Stimulated activated CD4-positive, alpha-beta T cell treated with anti-CD3 and anti-CD28 coated beads, Interleukin-1b, Interleukin-23, amount 100 ng/mL, for 48 hours (primary cell): ENCODE data around the gene KCNV2.

Experiments used
- DNase-seq: peaks from one replicate; pipeline ENCODE4 v3.0.0-alpha.2; 2020

KCNV2 gene

GRCh38 chr9:2761424-2761823 is 44.1 kb downstream of the KCNV2 start:
- no peak for DNase-seq

DNA sequence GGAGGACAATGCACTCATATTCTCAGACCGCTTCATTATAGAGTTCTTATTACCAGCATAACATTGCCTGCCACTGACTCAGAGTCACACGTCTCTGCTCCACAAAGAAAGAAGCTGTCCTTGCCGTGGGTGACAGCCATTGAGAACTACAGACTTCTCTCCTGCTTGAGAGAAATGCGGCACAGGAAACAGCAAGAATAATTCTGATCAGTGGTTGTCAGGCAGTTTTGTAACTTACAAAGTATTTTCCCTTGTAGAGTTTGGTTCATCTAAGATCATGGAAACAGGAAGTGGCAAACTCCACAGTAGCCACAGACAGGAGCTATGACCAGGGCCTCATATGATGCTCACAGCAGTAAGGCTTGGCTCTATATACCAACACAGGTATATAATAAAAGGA is 47.0 kb downstream of the KCNV2 start:
- peak; percentile 12 for DNase-seq

- no peak for DNase-seq
Measured at GRCh38 chr9:2765250-2765880, 48.1 kb downstream of the KCNV2 start.

- DNase-seq, result no peak
Measured at GRCh38 chr9:2767800-2768677, 50.7 kb downstream of the KCNV2 start.

DNA sequence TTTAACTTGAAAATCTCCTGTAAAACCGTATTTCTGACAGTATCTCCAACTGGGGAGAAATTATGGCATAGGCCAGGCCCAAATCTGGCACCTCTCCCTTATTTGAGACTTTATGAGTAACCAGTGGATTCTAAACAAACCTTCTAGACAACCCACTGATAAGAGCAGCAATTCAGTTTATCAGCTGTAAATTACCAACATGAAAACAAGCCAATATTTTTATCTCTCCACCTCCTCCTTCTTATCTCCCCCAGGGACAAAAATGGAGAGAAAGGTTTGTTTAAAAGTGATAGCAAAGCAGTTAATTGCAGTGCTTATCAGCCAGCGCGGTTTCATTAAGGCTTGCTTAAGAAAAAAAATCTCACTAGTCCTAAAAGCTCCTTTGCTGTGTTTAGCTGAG is 53.8 kb downstream of the KCNV2 start:
- no peak for DNase-seq

DNA sequence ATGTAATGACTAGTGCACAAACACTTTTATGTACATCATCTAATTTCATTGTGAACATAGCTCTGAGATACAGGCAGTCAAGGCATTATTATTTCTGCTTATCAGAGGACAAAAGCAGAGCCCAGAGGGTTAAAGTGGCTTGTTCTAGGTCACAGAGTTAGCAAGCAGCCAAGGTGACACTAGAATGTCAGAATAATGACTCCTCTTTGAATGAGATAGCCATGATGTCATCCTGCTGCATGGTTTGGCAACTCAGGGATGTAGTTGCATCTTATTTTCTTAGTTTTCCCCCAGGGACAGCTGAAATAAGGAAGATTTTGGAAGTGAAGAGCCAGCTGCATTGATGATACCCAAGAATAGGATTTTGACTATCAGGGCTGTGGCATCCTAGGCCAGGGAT is 54.4 kb downstream of the KCNV2 start:
- DNase-seq, result no peak

- DNase-seq, result no peak
Measured at GRCh38 chr9:2777454-2777853, 60.1 kb downstream of the KCNV2 start.

DNA sequence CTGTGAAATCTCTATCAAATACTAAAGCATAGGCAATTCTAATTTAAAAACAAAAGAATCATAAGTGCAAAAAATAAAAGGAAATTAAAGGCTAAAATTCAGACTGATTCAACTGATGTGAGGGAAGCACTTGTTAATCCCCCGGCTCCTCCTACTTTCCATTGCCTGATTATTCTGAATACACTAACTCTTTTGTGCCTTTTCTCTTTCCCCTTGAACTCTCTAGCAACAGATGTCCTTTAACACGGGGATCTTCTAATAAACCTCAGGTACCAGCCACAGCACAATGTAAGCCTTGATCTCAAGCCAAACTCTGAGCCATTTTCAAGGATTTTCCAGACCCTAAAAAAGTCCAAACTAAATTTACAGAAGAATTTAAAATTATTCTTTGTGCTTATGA is 61.5 kb downstream of the KCNV2 start:
- no peak for DNase-seq
